ENCODE results near the gene VDAC2.

The VDAC2 gene

DNA sequence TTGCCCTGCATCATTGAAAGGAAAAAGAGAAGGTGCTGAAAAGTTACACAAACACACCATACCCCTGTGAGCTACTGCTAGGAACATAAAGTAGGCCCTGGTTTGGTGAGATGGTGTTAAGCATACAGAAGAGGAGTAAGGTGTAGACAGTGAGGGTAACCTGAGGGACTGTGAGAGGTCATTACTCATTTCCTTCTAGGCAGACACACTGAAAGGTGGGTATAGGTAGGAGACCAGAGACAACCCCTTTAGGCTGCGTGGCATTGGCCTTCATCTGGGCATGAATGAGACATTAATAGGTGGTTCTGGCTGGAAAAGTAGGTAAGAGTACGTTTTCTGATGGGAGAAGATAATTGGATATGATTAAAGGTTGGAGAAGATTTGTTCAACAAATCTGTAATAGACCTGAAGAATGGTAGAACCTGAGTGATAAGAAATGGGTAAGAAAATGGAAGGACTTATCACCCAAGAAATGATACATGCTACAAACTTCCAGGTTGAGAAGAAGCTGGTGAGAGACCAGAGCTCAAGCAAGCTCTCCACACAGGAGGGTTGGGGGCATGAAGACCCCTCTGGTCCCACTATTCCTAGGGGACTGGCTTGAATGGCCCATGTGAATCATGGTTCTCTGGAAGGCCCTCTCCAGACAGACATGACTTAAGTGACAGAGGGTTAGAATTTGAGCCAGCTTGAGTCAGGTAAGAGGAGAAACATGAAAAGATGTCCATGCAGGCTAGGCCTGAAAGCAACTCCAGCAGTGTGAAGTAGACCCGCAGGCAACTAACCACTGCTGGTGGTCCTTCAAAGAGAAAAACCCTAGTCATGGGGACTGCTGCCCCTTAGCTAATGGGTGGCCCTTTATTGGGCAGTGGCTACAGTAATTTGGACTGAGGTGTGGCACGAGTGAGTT lies 21.3 kb downstream of the VDAC2 start:
- H4K20me1 ChIP-seq (ENCODE audit: insufficient read depth, low read length): no peaks in the 10 kb centered on the region
- H3K4me3 ChIP-seq (ENCODE audit: low read depth, low read length, poor library complexity, severe bottlenecking): no peak overlapping the region
- H3K27me3 ChIP-seq (ENCODE audit: insufficient read depth, low read length): no peaks in the 10 kb centered on the region
- H3K27ac ChIP-seq (ENCODE audit: low read depth, low read length, poor library complexity, severe bottlenecking): peak overlapping the region; percentile 38
- H3F3A ChIP-seq (ENCODE audit: insufficient read depth, low read length): 0 out of 2 replicates have a peak, but pooled peaks cover 10% of the 10 kb centered on the region
- H3K4me1 ChIP-seq (ENCODE audit: insufficient read depth, low read length, severe bottlenecking): peaks cover 20% of the 10 kb centered on the region
- TF ChIP-seq EZH2 (IDR thresholded peaks at IDR 0.05; ENCODE audit: borderline replicate concordance, low read length) (no peak), CTCF (IDR thresholded peaks at IDR 0.05; ENCODE audit: low read length) (no peak)
- H3K9ac ChIP-seq (ENCODE audit: low read length): no peak overlapping the region; the same call in 1 of the 2 replicates
- H3K4me2 ChIP-seq (ENCODE audit: low read length): no peak overlapping the region
- no peak overlapping the region for H2AFZ ChIP-seq (ENCODE audit: low read length)
- H3K79me2 ChIP-seq (ENCODE audit: insufficient read depth, low read length): peaks cover 4% of the 10 kb centered on the region; the same call in 1 of the 2 replicates
- H3K9me3 ChIP-seq (ENCODE audit: low read length): no peaks in the 10 kb centered on the region
- peaks cover 64% of the 10 kb centered on the region for H3K36me3 ChIP-seq (ENCODE audit: insufficient read depth, low read length)
- no peaks in the 10 kb centered on the region for H3K9me2 ChIP-seq (ENCODE audit: low read depth, low read length)

DNA sequence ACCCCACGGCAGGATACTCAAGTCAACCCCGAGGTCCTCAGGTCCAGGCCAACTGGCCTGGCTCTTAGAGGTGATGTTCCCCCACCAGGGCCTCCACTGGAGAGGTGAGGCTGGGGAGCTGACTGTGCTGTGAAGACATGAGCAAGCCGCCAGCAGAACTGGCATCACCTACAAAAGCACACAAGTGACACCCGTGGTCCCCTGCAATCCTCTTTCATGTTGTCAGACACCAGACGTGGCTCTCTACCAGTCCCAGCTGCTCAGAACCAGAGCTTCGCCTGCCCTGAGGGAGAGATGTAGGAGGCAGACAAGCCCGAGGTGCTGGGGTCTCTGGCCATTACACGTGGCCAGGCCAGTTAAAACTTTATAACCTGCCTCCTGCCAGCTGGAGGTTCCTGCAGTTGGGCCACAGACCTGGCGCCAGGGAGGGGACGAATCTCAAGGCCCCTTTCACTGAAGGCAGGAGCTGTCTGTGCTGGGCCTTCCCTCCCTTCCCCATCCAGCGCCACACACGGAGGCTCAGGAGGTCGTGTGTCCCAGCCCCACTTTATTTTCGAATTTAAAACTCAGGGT lies 22.9 kb downstream of the VDAC2 start:
- Histone ChIP-seq H3K36me3 (ENCODE audit: insufficient read depth, low read length) (peaks cover 53% of the 10 kb centered on the region), H3K9me2 (ENCODE audit: low read depth, low read length) (no peaks in the 10 kb centered on the region), H3K9ac (ENCODE audit: low read length) (peak overlapping the region; percentile 78), H3K9me3 (ENCODE audit: low read length) (no peaks in the 10 kb centered on the region), H3K4me1 (ENCODE audit: insufficient read depth, low read length, severe bottlenecking) (peaks cover 18% of the 10 kb centered on the region), H3K4me2 (ENCODE audit: low read length) (peak overlapping the region; percentile 96), H3K79me2 (ENCODE audit: insufficient read depth, low read length) (no peaks in the 10 kb centered on the region), H3K27ac (ENCODE audit: low read depth, low read length, poor library complexity, severe bottlenecking) (peak overlapping the region; percentile 89), H2AFZ (ENCODE audit: low read length) (no peak overlapping the region), H4K20me1 (ENCODE audit: insufficient read depth, low read length) (no peaks in the 10 kb centered on the region), H3K27me3 (ENCODE audit: insufficient read depth, low read length) (no peaks in the 10 kb centered on the region), H3F3A (ENCODE audit: insufficient read depth, low read length) (0 out of 2 replicates have a peak, but pooled peaks cover 6% of the 10 kb centered on the region), H3K4me3 (ENCODE audit: low read depth, low read length, poor library complexity, severe bottlenecking) (peak overlapping the region; percentile 82)
- TF ChIP-seq EZH2 (IDR thresholded peaks at IDR 0.05; ENCODE audit: borderline replicate concordance, low read length): no peak
- TF ChIP-seq CTCF (IDR thresholded peaks at IDR 0.05; ENCODE audit: low read length): no peak

GRCh38 chr10:75234017-75234682 lies 23.6 kb downstream of the VDAC2 start:
- TF ChIP-seq CTCF (IDR thresholded peaks at IDR 0.05; ENCODE audit: low read length): no peak
- Histone ChIP-seq H3K4me1 (ENCODE audit: insufficient read depth, low read length, severe bottlenecking) (peaks cover 18% of the 10 kb centered on the region), H3F3A (ENCODE audit: insufficient read depth, low read length) (0 out of 2 replicates have a peak, but pooled peaks cover 6% of the 10 kb centered on the region), H3K4me3 (ENCODE audit: low read depth, low read length, poor library complexity, severe bottlenecking) (peak overlapping the region; percentile 82), H3K9ac (ENCODE audit: low read length) (peak overlapping the region; percentile 86), H3K9me2 (ENCODE audit: low read depth, low read length) (no peaks in the 10 kb centered on the region), H3K36me3 (ENCODE audit: insufficient read depth, low read length) (peaks cover 47% of the 10 kb centered on the region), H3K4me2 (ENCODE audit: low read length) (peak overlapping the region; percentile 96), H2AFZ (ENCODE audit: low read length) (no peak overlapping the region), H4K20me1 (ENCODE audit: insufficient read depth, low read length) (no peaks in the 10 kb centered on the region), H3K27me3 (ENCODE audit: insufficient read depth, low read length) (no peaks in the 10 kb centered on the region), H3K27ac (ENCODE audit: low read depth, low read length, poor library complexity, severe bottlenecking) (peak overlapping the region; percentile 89), H3K79me2 (ENCODE audit: insufficient read depth, low read length) (no peaks in the 10 kb centered on the region), H3K9me3 (ENCODE audit: low read length) (no peaks in the 10 kb centered on the region)
